GM21529 (cell line): Measurements from ENCODE around the gene PALLD.

ENCODE experiments used
- ATAC-seq: cut with Tn5 transposase; IDR thresholded peaks from one replicate; pipeline ENCODE4 v1.9.1; 2021; ENCODE audit not compliant: unreplicated experiment

PALLD gene

GRCh38 chr4:168587411-168588125 is 90.7 kb downstream of the PALLD start:
- no peak for ATAC-seq

GRCh38 chr4:168588916-168589531 is 92.2 kb downstream of the PALLD start:
- ATAC-seq: no peak

DNA sequence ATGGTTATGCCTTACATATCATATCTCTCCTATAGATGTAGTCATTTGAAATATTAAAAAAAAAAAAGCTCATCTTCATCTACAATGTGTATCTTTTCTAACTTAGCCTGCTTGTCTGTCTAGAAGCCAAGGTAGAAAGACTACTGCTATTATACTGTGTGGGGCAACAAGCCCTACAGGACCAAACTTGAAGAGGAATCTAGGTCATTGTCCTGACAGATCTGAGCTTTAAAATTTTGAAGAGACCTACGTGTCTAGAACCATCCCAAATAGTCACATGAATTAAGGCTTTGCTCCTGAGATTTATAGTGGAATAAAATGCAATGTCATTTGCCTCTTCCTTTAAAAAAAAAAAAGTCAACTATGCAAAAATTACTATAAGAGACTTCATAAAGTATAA is 95.8 kb downstream of the PALLD start:
- ATAC-seq: no peak

- no peak for ATAC-seq
Observed at GRCh38 chr4:168593399-168593798, 96.5 kb downstream of the PALLD start.

- ATAC-seq: no peak
Observed at GRCh38 chr4:168594121-168594520, 97.3 kb downstream of the PALLD start.

GRCh38 chr4:168598191-168598590 is 101.3 kb downstream of the PALLD start:
- ATAC-seq: no peak

DNA sequence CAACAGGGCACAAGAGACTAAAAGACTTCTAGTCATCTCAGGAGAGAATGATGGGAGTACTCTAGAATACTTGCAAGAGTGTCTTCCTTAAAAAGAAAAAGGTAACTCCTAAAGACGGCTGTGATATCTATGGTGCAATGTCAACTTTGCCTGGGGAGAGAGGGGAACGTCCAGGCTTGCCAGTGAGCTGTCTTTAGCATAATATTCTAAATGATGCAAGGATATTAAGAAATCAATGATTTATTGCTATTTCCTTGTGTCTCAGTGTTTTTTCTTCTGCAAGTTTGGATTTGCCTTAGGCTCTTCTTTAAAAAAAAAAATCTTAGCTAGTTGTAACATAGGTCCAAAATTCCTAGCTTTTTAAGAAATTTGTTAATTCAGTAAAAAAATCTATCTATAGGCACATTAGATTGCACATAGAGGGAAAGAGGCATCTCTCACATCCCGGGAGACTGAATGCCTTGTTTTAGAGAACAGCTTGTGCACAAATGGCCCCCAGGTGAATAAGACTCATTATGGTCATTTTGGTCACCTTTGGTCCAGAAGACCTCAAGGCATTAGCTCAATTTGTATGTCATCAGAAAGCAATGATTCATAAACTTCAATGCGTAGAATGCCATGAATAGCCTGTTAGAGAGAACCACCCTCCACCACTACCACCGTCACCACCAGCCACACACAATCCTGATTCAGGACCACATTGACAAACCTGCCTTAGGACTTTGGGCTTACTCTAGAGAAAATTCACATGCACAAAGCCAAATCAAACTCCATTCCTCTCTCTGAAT is 104.1 kb downstream of the PALLD start:
- ATAC-seq: no peak

DNA sequence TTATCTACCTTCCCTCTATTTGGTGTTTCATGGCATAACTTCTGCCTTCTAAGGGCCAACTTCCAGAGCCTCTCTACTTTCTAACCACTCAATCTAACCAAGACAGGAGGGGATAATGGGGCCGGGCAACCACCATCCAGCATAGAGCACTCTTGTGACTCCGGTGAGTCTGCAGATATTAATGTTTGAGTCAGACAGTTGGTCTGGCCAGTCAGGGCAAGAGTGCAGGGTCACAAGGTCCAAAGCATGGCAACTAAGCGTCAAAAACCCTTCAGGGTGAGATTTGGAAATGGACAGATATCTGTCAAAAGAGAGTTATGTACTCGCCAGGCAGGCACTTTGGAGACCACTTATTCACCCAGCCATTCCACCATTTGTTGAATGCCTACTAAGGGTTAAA is 105.0 kb downstream of the PALLD start:
- no peak for ATAC-seq

DNA sequence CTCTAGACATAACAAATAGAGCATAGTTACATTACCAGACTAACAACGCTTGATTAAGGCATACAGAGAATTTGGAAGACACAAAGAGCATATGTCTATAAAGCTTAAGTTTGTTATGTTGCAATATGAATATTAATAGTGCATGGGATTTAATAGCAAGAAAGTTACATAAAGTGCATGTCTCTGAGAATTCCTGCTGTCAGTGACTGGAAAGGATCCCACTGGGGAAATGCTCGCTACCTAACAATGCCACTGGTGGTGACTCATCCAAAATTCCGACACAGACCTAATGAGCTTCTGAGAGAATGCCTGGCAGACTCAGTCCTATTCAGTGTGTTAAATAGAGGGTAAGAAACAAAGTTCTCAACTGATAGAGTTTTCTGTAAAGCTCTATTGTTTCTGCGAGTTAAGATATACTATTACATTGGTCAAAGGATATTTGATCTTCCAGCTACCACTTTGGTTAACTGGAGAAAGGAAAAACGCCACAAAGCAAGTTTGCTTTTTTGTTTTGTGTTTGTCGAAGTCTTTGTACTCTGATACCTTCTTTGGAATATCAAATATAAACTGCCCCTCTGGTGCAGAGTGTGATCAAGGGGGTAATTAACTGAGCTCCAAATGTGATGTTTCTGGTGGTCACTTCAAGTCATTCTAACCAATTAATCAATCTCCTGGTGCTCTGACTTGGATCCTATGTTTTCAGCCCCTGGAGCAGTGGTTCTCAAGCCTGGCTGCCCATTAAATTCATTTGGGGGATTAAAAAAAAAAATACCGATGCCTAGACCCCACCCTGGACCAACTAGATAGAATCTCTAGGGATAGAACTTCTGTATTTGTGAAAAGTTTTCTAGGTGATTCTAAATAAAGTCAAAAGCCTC is 107.9 kb downstream of the PALLD start:
- ATAC-seq: no peak

DNA sequence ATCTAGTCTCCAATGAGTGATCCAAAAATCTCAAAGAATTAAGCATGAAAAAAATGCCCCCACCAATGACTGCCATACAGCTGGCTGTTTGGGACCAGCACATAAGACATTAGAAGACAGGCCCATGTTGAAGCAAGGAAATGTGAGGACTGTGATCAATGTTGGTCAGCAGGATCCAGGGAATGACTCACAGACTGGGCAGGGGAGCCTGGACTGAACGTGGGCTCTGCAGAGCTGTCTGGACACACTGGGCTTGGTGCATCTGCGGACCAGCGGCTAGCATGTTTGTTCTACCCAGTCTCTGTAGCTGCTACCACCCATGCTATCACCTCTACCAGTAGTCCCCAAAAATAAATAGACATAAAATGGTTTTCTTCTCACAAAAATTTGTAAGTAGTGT is 108.6 kb downstream of the PALLD start:
- no peak for ATAC-seq

DNA sequence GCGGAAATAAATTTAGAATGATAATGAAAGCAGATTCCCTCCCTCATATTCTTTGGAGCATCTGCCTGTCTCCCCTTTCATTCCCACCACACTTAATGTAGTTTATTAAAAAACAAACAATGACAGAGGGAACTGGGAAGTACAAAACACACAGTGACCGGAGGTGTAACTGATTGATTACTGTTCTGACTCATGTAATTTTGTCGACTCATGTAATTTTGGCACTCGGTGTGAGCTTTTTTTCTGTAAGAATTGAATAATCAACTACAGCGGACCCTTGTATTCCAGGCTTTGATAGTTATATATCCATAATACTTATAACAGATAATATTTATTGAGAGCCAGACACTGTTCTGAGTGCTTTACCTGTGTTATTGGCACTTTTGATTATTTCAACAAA is 110.4 kb downstream of the PALLD start:
- ATAC-seq: no peak

DNA sequence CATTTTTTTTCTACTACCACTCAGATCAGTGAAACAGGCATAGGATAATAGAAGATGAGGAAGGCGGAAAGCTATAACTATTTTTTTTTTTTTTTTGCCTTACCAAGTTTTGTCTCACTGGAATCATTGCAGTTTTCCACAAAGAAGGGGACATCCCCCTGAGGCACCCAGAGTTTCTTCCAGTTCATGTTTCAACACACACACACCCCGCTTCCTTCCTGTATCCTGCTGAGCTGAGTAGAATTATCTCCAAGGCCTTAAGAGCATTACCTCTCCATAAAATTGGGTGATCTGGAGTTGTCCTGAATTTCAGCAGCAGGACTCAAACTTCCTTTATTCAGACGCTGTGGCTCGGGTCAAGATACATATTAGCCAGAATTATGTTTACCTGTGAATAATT is 111.9 kb downstream of the PALLD start:
- ATAC-seq: no peak

- ATAC-seq: no peak
Observed at GRCh38 chr4:168609369-168609768, 112.5 kb downstream of the PALLD start.

DNA sequence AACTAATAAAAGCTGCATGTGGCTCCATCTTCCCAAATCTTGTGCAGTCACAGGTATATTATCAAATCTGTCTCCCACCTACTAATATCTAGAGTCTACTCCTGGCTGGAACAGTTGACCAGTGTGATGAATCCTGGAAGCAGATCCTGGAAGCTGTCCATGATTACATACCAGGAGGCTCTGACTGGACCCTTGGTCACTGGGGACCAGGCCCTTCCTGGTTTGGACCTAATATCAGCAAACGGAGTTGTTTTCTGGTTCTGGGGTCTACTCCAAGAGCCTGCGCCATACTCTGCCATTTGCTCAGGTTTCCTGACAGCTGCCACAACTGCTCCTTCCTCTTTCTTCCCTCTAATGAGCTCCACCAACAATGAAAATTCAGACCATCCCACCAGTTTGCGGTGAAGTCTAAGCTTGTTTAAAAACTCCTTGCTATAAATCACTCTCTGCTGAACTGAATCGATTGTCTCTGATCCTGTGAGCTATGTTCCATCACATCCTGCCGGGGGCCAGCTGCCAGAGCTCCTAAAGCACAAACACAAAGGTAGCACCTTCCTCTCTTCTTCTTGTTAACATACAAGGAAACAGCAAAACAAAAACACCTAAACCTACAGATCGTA is 114.2 kb downstream of the PALLD start:
- no peak for ATAC-seq

- no peak for ATAC-seq
Observed at GRCh38 chr4:168612450-168613135, 115.7 kb downstream of the PALLD start.

DNA sequence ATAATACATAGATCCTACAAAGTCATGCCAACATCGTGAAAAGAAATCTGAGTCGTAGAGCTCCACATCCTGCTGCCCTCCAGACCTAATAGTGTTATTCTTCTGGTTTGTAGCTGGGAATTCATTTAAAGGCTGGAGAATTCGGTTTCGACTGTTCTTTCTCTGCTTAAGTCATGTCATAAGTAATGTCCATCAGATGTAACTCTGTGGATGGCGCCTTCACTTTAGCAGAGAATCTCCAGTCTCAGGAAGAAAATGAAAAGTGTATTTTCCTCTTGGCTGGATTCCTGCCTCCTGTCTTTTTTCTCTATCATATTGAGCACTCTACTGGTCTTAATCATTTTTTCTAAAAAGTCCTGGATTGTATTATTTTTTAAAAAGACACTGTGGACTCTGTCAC is 117.0 kb downstream of the PALLD start:
- ATAC-seq: no peak

GRCh38 chr4:168614281-168615057 is 117.6 kb downstream of the PALLD start:
- no peak for ATAC-seq

DNA sequence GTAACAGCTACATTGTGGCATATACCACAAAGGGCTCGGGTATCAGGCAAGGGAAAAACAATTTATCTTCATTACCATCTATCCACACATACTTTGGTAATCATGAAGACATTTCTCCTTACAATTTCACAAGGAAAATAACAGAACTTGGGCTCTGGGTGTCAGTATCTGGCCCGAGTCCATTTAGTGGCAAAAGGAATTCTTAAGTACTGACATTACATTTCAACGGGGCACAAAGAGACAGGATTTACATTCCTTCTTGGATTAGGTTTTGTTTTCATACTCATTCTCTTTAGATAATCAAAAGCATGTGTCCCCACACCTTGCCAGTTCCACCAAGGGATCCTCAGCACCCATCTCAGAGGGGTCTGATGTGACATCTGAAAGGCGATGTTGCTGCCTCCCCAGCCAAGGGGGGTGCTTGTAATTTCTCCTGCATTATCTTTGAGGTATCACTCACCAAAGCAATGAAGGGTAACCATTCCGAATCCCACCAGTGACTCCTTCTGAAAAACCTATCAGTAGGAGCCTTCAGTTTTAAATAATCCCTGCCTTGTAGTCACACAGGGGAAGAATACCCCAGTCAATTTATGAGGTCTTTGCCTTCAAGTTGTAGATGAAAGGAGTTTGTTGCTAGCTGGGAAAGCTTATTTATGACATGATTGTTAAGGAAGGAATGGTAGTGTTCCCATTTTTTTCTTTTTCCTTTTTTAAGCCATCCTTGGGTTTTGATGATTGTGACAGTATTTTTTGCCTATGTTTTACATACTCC is 118.6 kb downstream of the PALLD start:
- ATAC-seq: no peak
